HepG2 (cell line): Measurements from ENCODE around the gene JMY. TPM values are rescaled to one million over a fixed set of nuclear protein-coding genes. Genes with fewer than 3 reads are reported as not detected.

Experiments used
- ATAC-seq: fragments of 200-7000 bp; cut with Tn5 transposase; 3 replicates; pipeline ENCODE4 v1.9.1; 2020; ENCODE audit warnings: mild to moderate bottlenecking, moderate library complexity
- BruUV-seq: library from RNA; stranded (reverse); fragments of 400-500 nt; replicated peaks from 2 replicates; lab custom pipeline; 2021; lab: Mats Ljungman, UMichigan
- CTCF ChIA-PET: fragments of 300-600 bp; formaldehyde crosslinking; extraction: SDS; loops from one replicate; lab custom pipeline; 2021; ENCODE audit warnings: low total read pairs, inconsistent platforms, low intra/inter-chr PET ratio; lab: Yijun Ruan, JAX
- POLR2A ChIA-PET: fragments of 350-600 bp; sonication (Branson Sonifier 250); formaldehyde crosslinking; loops from one replicate; lab custom pipeline; 2020; ENCODE audit warnings: antibody characterized with exemption, inconsistent platforms; lab: Yijun Ruan, JAX
- DNase-seq: peaks from one replicate; pipeline ENCODE4 v3.0.0-alpha.2; 2015; ENCODE audit warnings: low spot score
- FAIRE-seq: peaks from 3 replicates; lab custom pipeline; 2011; peaks lifted over from hg19 to GRCh38; lab: Jason Lieb, UNC
- H2AFZ ChIP-seq: one replicate; pipeline ENCODE4 v1.6.1; 2011; ENCODE audit warnings: low read length, inconsistent platforms
- H3K27ac ChIP-seq: fragments of 300-600 bp; 3 replicates; pipeline ENCODE4 v1.8.0; 2011; ENCODE audit warnings: mixed run types, mild to moderate bottlenecking, mixed read lengths, low read length, inconsistent platforms; ENCODE audit not compliant: insufficient read depth; ENCODE audit errors: extremely low read length
- H3K27me3 ChIP-seq, 2 experiments: fragments of 200-600 bp in 1 of 2; 2 replicates in 1 of 2; 3 replicates in 1 of 2; pipeline versions ENCODE4 v1.6.0 to v1.8.0; 2011; ENCODE audit warnings: low read length in 2 of 2, mild to moderate bottlenecking in 2 of 2, moderate library complexity in 2 of 2, inconsistent platforms in 1 of 2; ENCODE audit not compliant: insufficient read depth in 2 of 2, control insufficient read depth in 1 of 2
- H3K36me3 ChIP-seq, 2 experiments: fragments of 200-600 bp in 1 of 2; replicated peaks in 1 of 2; 2 replicates in 1 of 2; 3 replicates in 1 of 2; pipeline versions ENCODE4 v1.5.1 to v1.8.0; 2011; ENCODE audit warnings: low read length in 2 of 2, inconsistent platforms in 1 of 2; ENCODE audit not compliant: insufficient read depth in 2 of 2, control insufficient read depth in 1 of 2
- H3K4me1 ChIP-seq: 2 replicates; pipeline ENCODE4 v1.5.1; 2012; ENCODE audit warnings: low read length, inconsistent platforms; ENCODE audit not compliant: insufficient read depth
- H3K4me2 ChIP-seq: 2 replicates; pipeline ENCODE4 v1.6.0; 2011; ENCODE audit warnings: low read depth, low read length, inconsistent platforms
- H3K4me3 ChIP-seq, 3 experiments: fragments of 200-600 bp in 1 of 3; sonication (generic), shearing (Covaris generic) in 1 of 3; replicated peaks in 1 of 3; 2 replicates each; pipeline ENCODE4 v1.5.1; 2011 to 2016; ENCODE audit warnings: low read length in 3 of 3, inconsistent platforms in 2 of 3, low read depth in 2 of 3, mild to moderate bottlenecking in 2 of 3, control low read depth in 1 of 3, mixed read lengths in 1 of 3; ENCODE audit not compliant: insufficient read depth in 1 of 3
- H3K79me2 ChIP-seq: one replicate; pipeline ENCODE4 v1.6.1; 2011; ENCODE audit warnings: low read length, inconsistent platforms; ENCODE audit not compliant: insufficient read depth
- H3K9ac ChIP-seq: 2 replicates; pipeline ENCODE4 v1.6.0; 2011; ENCODE audit warnings: mild to moderate bottlenecking, low read depth, low read length, inconsistent platforms; ENCODE audit not compliant: insufficient read depth
- H3K9me3 ChIP-seq: 2 replicates; pipeline ENCODE4 v1.5.1; 2012; ENCODE audit warnings: mild to moderate bottlenecking, low read length
- H4K20me1 ChIP-seq: 2 replicates; pipeline ENCODE4 v1.6.0; 2011; ENCODE audit warnings: inconsistent platforms, mild to moderate bottlenecking, low read length, moderate library complexity; ENCODE audit not compliant: insufficient read depth
- NR2F6 ChIP-seq, 2 experiments: IDR thresholded peaks; 2 replicates each; pipeline ENCODE4 v1.6.1; 2016; ENCODE audit warnings: antibody characterized with exemption in 1 of 2, mild to moderate bottlenecking in 1 of 2
- POLR2AphosphoS5 ChIP-seq: IDR thresholded peaks from 2 replicates; pipeline ENCODE4 v1.6.1; 2012; ENCODE audit warnings: low read depth, low read length
- ZKSCAN1 ChIP-seq: fragments of 150-350 bp; IDR thresholded peaks from 2 replicates; pipeline ENCODE4 v1.6.1; 2014; ENCODE audit warnings: low read length
- ZNF562 ChIP-seq: sonication (generic); formaldehyde crosslinking; IDR thresholded peaks from 2 replicates; pipeline ENCODE4 v1.8.0; 2022; ENCODE audit warnings: missing genetic modification reagents, borderline replicate concordance
- ZNF678 ChIP-seq: sonication (generic); formaldehyde crosslinking; IDR thresholded peaks from 2 replicates; pipeline ENCODE4 v1.4.0; 2020; ENCODE audit warnings: mild to moderate bottlenecking, missing genetic modification reagents
- ZNF709 ChIP-seq: sonication (generic); formaldehyde crosslinking; IDR thresholded peaks from 2 replicates; pipeline ENCODE4 v1.5.0; 2020; ENCODE audit warnings: mild to moderate bottlenecking, missing genetic modification reagents
- ZSCAN21 ChIP-seq: sonication (generic); formaldehyde crosslinking; IDR thresholded peaks from 2 replicates; pipeline ENCODE4 v1.8.0; 2022; ENCODE audit warnings: mild to moderate bottlenecking, missing genetic modification reagents, moderate library complexity, borderline replicate concordance
- WGBS: methylation state at CpG from one replicate; pipeline ENCODE4 v1.1.6; 2017; ENCODE audit warnings: low lambda C conversion rate; 5-methylcytosine and 5-hydroxymethylcytosine counted together
- in situ Hi-C: cut with HindIII; loops from 2 replicates; pipeline ENCODE4 v1.10.0; 2017; ENCODE audit warnings: low pct_unique_long_range_greater_than_20kb; ENCODE audit not compliant: extremely low pct_ligation_motif_present
- intact Hi-C: fragments of 100-400 bp; cut with micrococcal nuclease; formaldehyde crosslinking; loops from one replicate; pipeline ENCODE4 v1.10.0; 2022; ENCODE audit not compliant: unreplicated experiment
- polyA plus RNA-seq, 8 experiments: library from polyadenylated mRNA; depleted of rRNA in 3 of 8; stranded (reverse) in 7 of 8; unstranded in 1 of 8; fragments of >200 nt; fragmentation: Illumina TruSeq in 4 of 8; extraction: Trizol in 4 of 8; gene quantifications; 2 replicates each; pipeline versions ENCODE4 v1.2.1 to v1.2.3, GENCODE V29; 2011 to 2016; ENCODE audit warnings: low read depth in 4 of 8, missing spikeins in 1 of 8, mixed read lengths in 1 of 8; ENCODE audit not compliant: insufficient read depth in 1 of 8
- total RNA-seq, 5 experiments: library from RNA; depleted of rRNA; stranded (reverse); fragments of >200 nt; fragmentation: Illumina TruSeq; extraction: Trizol; gene quantifications; 2 replicates each; pipeline ENCODE4 v1.2.3, GENCODE V29; 2016; ENCODE audit warnings: low read depth in 1 of 5
- TF ChIP-seq, protein P1 (sequence below): sonication (generic); formaldehyde crosslinking; IDR thresholded peaks from 2 replicates; pipeline ENCODE4 v1.4.0; 2020; ENCODE audit warnings: missing genetic modification reagents
- TF ChIP-seq, protein P2 (sequence below): sonication (generic); formaldehyde crosslinking; IDR thresholded peaks from 2 replicates; pipeline ENCODE4 v1.4.0; 2020; ENCODE audit warnings: missing genetic modification reagents, mild to moderate bottlenecking, borderline replicate concordance
- TF ChIP-seq, protein P3 (sequence below): IDR thresholded peaks from 2 replicates; pipeline ENCODE4 v1.6.1; 2016; ENCODE audit warnings: mild to moderate bottlenecking

The JMY gene
- total and polyA plus RNA-seq, 2 of the 13 experiments (the other 11 are each of a cell fraction or from before 2014, with no cell fraction given), result 4.0 to 4.2 TPM

DNA sequence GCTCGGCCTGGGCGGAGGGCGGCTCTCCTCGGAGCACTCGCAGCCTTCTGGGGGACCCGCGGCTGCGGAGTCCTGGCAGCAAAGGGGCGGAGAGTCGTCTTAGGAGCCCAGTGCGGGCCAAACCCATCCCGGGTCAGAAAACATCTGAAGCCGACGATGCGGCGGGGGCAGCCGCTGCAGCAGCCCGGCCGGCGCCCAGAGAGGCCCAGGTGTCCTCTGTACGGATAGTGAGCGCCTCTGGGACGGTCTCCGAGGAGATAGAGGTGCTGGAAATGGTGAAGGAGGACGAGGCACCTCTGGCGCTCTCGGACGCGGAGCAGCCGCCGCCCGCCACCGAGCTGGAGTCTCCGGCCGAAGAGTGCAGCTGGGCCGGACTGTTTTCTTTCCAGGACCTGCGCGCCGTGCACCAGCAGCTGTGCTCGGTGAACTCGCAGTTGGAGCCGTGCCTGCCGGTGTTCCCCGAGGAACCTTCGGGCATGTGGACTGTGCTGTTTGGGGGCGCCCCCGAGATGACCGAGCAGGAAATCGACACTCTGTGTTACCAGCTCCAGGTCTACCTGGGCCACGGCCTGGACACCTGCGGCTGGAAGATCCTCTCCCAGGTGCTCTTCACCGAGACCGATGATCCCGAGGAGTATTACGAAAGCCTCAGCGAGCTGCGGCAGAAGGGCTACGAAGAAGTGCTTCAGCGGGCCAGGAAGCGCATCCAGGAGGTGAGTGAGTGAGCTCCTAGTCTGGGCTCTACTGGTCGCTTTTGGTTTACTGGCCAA is 1.2 kb downstream of the JMY start (continued):
- no peak for TF ChIP-seq NR2F6 (IDR thresholded peaks at IDR 0.05)
- no peak for TF ChIP-seq NR2F6 (CRISPR knock-in tag; IDR thresholded peaks at IDR 0.05)
- TF ChIP-seq ZNF562 (CRISPR knock-in tag), result no peak

DNA sequence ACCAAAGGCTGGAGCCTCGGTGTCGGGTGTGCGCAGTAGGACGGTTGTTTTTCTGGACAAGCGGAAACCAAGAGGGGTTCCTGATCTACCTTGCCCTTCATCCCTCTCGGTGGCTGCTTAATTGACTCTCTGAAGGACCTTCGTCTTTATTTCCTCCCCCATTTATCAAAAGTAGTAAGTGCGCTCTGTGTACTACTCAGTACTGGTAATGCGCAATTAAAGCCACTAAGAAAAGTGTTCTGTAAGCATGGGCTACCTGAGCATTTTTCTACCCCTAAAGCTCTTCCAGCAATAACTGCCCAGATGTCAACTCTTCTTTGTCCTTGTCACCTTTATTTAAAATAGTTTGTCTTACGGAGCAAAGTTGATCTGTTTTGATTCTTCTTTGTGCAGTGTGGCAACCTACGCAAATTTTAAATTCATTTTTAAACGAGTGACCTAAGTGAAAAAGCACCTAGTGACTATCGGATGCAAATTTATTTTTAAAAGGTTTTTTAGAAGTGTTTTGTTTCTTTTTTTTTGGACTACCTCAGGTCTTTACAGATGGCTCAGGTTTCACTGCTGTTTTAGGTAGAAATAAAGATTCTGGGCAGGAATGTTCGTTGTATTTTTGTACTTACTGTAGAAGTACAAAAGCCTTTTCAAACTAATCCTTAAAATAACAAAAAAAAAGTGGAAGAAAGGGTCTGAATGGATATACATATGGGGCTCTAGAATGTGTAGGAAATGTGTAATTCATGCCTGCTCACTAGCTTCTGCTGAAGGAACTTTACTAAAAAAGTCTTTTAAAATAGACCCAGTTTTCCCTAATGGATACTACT is 2.0 kb downstream of the JMY start:
- CTCF ChIA-PET, result no interaction called here
- Histone ChIP-seq H3K36me3 (no peaks in the 10 kb centered on the region), H4K20me1 (peaks cover 48% of the 10 kb centered on the region), H2AFZ (no peak overlapping the region), H3K4me1 (peaks cover 42% of the 10 kb centered on the region), H3K4me3 (peak overlapping the region; percentile 94 to 98 (median 95)), H3K79me2 (peaks cover 60% of the 10 kb centered on the region), H3K4me2 (peak overlapping the region; percentile 89), H3K27me3 (no peaks in the 10 kb centered on the region; a peak in 1 of 5 replicates)
- TSS peak; percentile 36 for BruUV-seq
- ATAC-seq (peak; percentile 4; the same call in 2 of the 3 replicates), FAIRE-seq (no peak)
- in situ Hi-C loops, result no loop called here
- TF ChIP-seq ZSCAN21 (CRISPR knock-in tag), result no peak
- TF ChIP-seq POLR2AphosphoS5, result no peak
- 0 out of 2 replicates have a peak, but pooled peaks have one; percentile 68 for TF ChIP-seq ZKSCAN1
- TF ChIP-seq, protein P1, sequence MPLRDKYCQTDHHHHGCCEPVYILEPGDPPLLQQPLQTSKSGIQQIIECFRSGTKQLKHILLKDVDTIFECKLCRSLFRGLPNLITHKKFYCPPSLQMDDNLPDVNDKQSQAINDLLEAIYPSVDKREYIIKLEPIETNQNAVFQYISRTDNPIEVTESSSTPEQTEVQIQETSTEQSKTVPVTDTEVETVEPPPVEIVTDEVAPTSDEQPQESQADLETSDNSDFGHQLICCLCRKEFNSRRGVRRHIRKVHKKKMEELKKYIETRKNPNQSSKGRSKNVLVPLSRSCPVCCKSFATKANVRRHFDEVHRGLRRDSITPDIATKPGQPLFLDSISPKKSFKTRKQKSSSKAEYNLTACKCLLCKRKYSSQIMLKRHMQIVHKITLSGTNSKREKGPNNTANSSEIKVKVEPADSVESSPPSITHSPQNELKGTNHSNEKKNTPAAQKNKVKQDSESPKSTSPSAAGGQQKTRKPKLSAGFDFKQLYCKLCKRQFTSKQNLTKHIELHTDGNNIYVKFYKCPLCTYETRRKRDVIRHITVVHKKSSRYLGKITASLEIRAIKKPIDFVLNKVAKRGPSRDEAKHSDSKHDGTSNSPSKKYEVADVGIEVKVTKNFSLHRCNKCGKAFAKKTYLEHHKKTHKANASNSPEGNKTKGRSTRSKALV (CRISPR knock-in tag), result peak; percentile 51; the same call in 1 of the 2 replicates
- peak; percentile 1; the same call in 1 of the 2 replicates for TF ChIP-seq ZNF678 (CRISPR knock-in tag)
- TF ChIP-seq, protein P2, sequence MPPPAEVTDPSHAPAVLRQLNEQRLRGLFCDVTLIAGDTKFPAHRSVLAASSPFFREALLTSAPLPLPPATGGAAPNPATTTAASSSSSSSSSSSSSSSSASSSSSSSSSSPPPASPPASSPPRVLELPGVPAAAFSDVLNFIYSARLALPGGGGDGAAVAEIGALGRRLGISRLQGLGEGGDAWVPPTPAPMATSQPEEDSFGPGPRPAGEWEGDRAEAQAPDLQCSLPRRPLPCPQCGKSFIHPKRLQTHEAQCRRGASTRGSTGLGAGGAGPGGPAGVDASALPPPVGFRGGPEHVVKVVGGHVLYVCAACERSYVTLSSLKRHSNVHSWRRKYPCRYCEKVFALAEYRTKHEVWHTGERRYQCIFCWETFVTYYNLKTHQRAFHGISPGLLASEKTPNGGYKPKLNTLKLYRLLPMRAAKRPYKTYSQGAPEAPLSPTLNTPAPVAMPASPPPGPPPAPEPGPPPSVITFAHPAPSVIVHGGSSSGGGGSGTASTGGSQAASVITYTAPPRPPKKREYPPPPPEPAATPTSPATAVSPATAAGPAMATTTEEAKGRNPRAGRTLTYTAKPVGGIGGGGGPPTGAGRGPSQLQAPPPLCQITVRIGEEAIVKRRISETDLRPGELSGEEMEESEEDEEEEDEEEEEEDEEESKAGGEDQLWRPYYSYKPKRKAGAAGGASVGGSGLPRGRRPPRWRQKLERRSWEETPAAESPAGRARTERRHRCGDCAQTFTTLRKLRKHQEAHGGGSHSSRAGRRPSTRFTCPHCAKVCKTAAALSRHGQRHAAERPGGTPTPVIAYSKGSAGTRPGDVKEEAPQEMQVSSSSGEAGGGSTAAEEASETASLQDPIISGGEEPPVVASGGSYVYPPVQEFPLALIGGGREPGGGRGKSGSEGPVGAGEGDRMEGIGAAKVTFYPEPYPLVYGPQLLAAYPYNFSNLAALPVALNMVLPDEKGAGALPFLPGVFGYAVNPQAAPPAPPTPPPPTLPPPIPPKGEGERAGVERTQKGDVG (CRISPR knock-in tag), result no peak
- peak; percentile 1; the same call in 1 of the 2 replicates for TF ChIP-seq ZNF709 (CRISPR knock-in tag)
- TF ChIP-seq, protein P3, sequence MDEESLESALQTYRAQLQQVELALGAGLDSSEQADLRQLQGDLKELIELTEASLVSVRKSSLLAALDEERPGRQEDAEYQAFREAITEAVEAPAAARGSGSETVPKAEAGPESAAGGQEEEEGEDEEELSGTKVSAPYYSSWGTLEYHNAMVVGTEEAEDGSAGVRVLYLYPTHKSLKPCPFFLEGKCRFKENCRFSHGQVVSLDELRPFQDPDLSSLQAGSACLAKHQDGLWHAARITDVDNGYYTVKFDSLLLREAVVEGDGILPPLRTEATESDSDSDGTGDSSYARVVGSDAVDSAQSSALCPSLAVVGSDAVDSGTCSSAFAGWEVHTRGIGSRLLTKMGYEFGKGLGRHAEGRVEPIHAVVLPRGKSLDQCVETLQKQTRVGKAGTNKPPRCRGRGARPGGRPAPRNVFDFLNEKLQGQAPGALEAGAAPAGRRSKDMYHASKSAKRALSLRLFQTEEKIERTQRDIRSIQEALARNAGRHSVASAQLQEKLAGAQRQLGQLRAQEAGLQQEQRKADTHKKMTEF, result 0 out of 2 replicates have a peak, but pooled peaks have one; percentile 3
- TF ChIP-seq, all 625 proteins: peak for 5
- Histone ChIP-seq H3K27ac (peak overlapping the region; percentile 80), H3K9ac (peak overlapping the region; percentile 91), H3K9me3 (no peaks in the 10 kb centered on the region)
- intact Hi-C loops, result loop anchor here (5.0 kb wide), 1 partner anchor 274 kb away; the partner anchor contains the start of gene HOMER1
- WGBS, result 2% methylated on average over 11 of the region's 14 CpGs
- DNase-seq, result no peak
- POLR2A ChIA-PET, result interaction anchor here (0.9 to 1.5 kb wide), 4 partner anchors 11 to 253 kb away, joined by 3 to 4 read pairs (median 3); partner anchors contain the start of gene ARSB
